ENCODE data around the gene ESRRA. TPM values are rescaled to one million over a fixed set of nuclear protein-coding genes. Genes with fewer than 3 reads are reported as not detected.

The ESRRA gene
- total RNA-seq, 4 donors from 2014 or later, result 63.5 to 95.8 (median 76.1) TPM

- no peak for DNase-seq (ENCODE audit: extremely low spot score)
- H3K27ac ChIP-seq (replicated peaks in 1 of 4), result peak overlapping the region; percentile 74 to 88 (median 82)
- 58% methylated on average over 18 of the region's 29 CpGs for WGBS
- no peaks in the 10 kb centered on the region for H3K27me3 ChIP-seq
- H3K9me3 ChIP-seq, result no peaks in the 10 kb centered on the region
- intact Hi-C loops (cut with DNase I), result no loop called here
- no peaks in the 10 kb centered on the region for H3K36me3 ChIP-seq
- TF ChIP-seq POLR2A (IDR thresholded peaks at IDR 0.05; ENCODE audit: low read depth), result no peak
- no peak for TF ChIP-seq EP300 (IDR thresholded peaks at IDR 0.05)
- TF ChIP-seq POLR2AphosphoS5 (IDR thresholded peaks at IDR 0.05), result no peak
- TF ChIP-seq CTCF (IDR thresholded peaks at IDR 0.05), result no peak
- H3K4me3 ChIP-seq, result peak overlapping the region; percentile 43 to 54 (median 50)
- peaks cover 7 to 33% (median 26%) of the 10 kb centered on the region in 4 donors for H3K4me1 ChIP-seq
Measured at GRCh38 chr11:64342869-64343745, 37.8 kb downstream of the ESRRA start.

- no peaks in the 10 kb centered on the region for H3K36me3 ChIP-seq
- 68% methylated on average over 7 of the region's 18 CpGs for WGBS
- DNase-seq (ENCODE audit: extremely low spot score), result no peak
- H3K27me3 ChIP-seq, result no peaks in the 10 kb centered on the region
- no peak overlapping the region for H3K27ac ChIP-seq (replicated peaks in 1 of 4)
- no peak overlapping the region for H3K4me3 ChIP-seq
- peaks cover 7 to 33% (median 26%) of the 10 kb centered on the region in 4 donors for H3K4me1 ChIP-seq
- intact Hi-C loops (cut with DNase I), result no loop called here
- H3K9me3 ChIP-seq, result no peaks in the 10 kb centered on the region
- no peak for TF ChIP-seq EP300 (IDR thresholded peaks at IDR 0.05)
- peak in 1 of 3 experiments; percentile 29 for TF ChIP-seq CTCF (IDR thresholded peaks at IDR 0.05)
Measured at GRCh38 chr11:64343767-64344559, 38.6 kb downstream of the ESRRA start.

- no peak for TF ChIP-seq POLR2A (IDR thresholded peaks at IDR 0.05; ENCODE audit: low read depth)
- no peak for TF ChIP-seq EP300 (IDR thresholded peaks at IDR 0.05)
- TF ChIP-seq POLR2AphosphoS5 (IDR thresholded peaks at IDR 0.05), result no peak
- no peak for TF ChIP-seq CTCF (IDR thresholded peaks at IDR 0.05)
- 93% methylated on average over 27 of the region's 28 CpGs for WGBS
- intact Hi-C loops (cut with DNase I), result no loop called here
- Histone ChIP-seq H3K9me3 (no peaks in the 10 kb centered on the region), H3K4me3 (no peak overlapping the region), H3K36me3 (no peaks in the 10 kb centered on the region), H3K27ac (replicated peaks in 1 of 4) (no peak overlapping the region), H3K4me1 (peaks cover 7 to 33% (median 26%) of the 10 kb centered on the region in 4 donors), H3K27me3 (no peaks in the 10 kb centered on the region)
- DNase-seq (ENCODE audit: extremely low spot score), result no peak
Measured at GRCh38 chr11:64344787-64345186, 39.5 kb downstream of the ESRRA start.

- 85% methylated on average over 12 of the region's 12 CpGs for WGBS
- intact Hi-C loops (cut with DNase I), result no loop called here
- TF ChIP-seq CTCF (IDR thresholded peaks at IDR 0.05), result no peak
- H3K9me3 ChIP-seq, result no peaks in the 10 kb centered on the region
- no peaks in the 10 kb centered on the region for H3K27me3 ChIP-seq
- H3K36me3 ChIP-seq, result no peaks in the 10 kb centered on the region
- H3K27ac ChIP-seq (replicated peaks in 1 of 4), result no peak overlapping the region
- no peak overlapping the region for H3K4me3 ChIP-seq
- H3K4me1 ChIP-seq, result peaks cover 2 to 14% (median 13%) of the 10 kb centered on the region in 4 donors
- no peak for DNase-seq (ENCODE audit: extremely low spot score)
Measured at GRCh38 chr11:64347193-64347867, 42.0 kb downstream of the ESRRA start.
